Measurements from ENCODE around the gene SRCIN1. TPM values are rescaled to one million over a fixed set of nuclear protein-coding genes. Genes with fewer than 3 reads are reported as not detected.

SRCIN1 gene
- total RNA-seq, 3 donors from 2014 or later, result 2.3 to 7.0 (median 2.5) TPM

DNA sequence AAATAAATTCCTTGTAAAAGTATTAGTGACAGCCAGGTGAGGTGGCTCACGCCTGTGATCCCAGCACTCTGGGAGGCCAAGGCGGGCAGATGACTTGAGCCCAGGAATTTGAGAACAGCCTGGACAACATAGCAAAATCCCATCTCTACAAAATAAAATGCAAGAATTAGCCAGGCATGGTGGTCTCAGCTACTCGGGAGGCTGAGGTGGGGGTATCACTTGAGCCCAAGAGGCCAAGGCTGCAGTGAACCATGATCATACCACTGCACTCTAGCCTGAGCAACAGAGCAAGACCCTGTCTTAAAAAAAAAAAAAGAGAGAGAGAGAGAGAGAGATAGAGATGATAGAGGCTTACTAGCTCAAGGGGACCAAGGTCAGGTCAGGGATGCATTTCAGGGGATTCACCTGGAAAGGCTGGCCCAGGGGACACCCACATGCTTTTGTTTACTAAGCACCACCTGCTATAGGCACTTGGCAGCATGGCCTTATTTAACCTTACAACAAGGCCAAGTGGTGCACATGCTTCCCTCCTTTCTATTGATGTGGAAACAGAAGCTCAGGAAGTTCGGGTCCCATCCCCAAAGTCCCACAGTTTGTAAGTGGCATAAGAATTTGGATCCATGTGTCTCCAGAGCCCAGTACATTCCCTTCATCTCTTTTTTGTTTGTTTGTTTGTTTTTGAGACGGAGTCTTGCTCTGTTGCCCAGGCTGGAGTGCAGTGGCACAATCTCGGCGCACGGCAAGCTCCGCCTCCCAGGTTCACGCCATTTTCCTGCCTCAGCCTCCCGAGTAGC is 12.4 kb upstream of the SRCIN1 start:
- Histone ChIP-seq H3K4me1 (ENCODE audit: low read depth) (peaks cover 9% of the 10 kb centered on the region), H3K36me3 (ENCODE audit: low read depth) (no peaks in the 10 kb centered on the region), H3K4me3 (no peak overlapping the region), H3K9me3 (no peaks in the 10 kb centered on the region)
- ATAC-seq, result no peak
- DNase-seq, result no peak
- intact Hi-C loops (cut with DNase I, micrococcal nuclease), result no loop called here
- TF ChIP-seq, protein P1, sequence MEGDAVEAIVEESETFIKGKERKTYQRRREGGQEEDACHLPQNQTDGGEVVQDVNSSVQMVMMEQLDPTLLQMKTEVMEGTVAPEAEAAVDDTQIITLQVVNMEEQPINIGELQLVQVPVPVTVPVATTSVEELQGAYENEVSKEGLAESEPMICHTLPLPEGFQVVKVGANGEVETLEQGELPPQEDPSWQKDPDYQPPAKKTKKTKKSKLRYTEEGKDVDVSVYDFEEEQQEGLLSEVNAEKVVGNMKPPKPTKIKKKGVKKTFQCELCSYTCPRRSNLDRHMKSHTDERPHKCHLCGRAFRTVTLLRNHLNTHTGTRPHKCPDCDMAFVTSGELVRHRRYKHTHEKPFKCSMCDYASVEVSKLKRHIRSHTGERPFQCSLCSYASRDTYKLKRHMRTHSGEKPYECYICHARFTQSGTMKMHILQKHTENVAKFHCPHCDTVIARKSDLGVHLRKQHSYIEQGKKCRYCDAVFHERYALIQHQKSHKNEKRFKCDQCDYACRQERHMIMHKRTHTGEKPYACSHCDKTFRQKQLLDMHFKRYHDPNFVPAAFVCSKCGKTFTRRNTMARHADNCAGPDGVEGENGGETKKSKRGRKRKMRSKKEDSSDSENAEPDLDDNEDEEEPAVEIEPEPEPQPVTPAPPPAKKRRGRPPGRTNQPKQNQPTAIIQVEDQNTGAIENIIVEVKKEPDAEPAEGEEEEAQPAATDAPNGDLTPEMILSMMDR (IDR thresholded peaks at IDR 0.05), result no peak

DNA sequence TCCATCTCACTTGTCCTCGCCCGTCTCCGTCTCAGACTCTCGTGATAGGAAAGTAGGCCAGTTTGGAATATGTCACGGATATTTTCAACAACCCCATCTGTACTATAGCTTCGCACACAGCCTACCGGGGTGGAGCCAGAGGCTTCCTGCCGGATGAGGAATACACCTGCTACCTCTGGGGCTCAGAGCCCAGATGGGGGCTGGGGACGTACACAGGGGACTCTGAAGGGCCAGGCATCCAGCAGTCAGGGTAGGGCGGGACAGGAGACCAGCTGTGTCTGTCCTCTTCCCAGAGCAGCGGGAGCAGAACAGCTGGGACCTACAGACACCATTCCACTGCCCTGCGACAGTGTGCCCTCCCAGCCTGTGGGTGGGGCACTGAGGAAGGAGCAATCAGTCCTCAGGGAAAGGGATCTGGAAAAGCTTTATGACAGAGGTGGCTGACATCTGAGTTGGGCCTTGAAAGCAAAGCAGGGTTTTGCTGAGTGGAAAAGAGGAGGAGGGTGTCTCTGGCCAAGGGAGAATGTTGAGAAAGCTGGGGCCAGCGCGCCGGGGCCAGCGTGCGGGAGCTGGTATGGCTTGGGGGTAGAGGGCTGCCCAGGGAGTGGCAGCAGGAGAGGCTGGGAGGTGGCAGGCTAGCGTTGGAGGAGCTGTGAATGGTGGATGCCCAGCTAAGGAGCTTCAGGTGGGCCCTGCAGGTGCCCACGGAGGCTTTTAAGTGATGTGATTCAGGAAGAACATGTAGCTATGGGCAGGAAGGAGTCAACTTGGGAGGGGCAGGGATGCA is 11.5 kb upstream of the SRCIN1 start:
- DNase-seq, result peak in 1 of 3 donors; percentile 58
- TF ChIP-seq, protein P1 (IDR thresholded peaks at IDR 0.05), result no peak
- Histone ChIP-seq H3K4me1 (ENCODE audit: low read depth) (peaks cover 9% of the 10 kb centered on the region), H3K9me3 (no peaks in the 10 kb centered on the region), H3K36me3 (ENCODE audit: low read depth) (no peaks in the 10 kb centered on the region), H3K4me3 (no peak overlapping the region)
- intact Hi-C loops (cut with DNase I, micrococcal nuclease), result no loop called here
- peak; percentile 80 for ATAC-seq

DNA sequence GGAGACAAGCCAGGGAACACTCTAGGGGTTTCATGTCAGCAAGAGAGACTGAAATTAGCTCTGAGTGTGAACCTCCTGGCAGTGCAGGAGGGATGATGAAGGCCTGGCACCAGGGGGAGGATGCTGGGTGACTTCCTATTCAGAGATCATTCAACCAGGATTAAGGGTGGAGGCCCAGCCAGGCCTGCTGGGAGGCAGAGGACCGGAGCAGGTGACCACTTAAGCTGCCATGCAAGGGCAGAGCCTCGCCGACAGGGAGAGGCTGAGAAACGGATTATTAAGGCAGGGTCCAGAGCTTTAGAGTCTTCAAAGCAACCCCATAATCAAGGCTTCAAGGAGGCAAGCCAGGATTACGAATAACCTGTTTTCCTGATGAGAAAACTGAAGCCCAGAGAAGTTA is 10.6 kb upstream of the SRCIN1 start:
- no peak for ATAC-seq
- DNase-seq, result no peak
- H3K4me3 ChIP-seq, result no peak overlapping the region
- H3K9me3 ChIP-seq, result no peaks in the 10 kb centered on the region
- no peaks in the 10 kb centered on the region for H3K36me3 ChIP-seq (ENCODE audit: low read depth)
- intact Hi-C loops (cut with DNase I, micrococcal nuclease), result no loop called here
- peaks cover 9% of the 10 kb centered on the region for H3K4me1 ChIP-seq (ENCODE audit: low read depth)
- TF ChIP-seq, protein P1 (IDR thresholded peaks at IDR 0.05), result no peak

DNA sequence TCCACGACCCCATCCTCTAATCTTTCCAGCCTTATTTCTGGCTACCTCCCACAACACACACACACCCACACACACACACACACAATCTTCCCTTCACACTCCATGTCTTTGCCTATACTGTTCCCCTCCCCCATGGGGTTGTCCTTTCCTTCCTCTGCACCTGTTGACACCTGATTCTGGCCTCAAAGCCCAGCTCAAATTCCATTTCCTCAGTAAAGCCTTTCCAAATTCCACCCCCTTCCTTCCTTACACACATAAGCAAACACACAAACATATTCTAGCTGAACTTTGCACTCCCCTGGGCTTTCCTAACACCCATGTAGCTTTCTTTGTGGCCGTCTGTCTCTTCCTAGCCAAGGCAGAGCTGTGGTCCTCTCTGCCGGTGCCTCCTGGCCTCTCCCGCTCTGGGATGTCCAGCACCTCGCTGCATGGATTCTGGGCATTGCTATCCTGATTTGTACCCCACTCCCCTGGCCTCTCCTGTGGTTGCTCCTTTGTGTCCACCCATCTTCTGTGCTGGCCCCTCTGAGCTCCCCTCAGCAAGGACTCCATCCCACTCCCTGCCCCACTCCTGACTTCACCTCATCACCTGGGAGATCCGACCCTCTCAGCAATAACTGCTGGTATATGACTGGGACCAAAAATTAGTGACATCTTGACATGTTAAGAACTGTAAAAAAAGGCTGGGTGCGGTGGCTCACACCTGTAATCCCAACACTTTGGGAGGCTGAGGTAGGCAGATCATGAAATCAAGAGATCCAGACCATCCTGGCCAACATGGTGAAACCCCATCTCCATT is 8.4 kb upstream of the SRCIN1 start:
- TF ChIP-seq, protein P1 (IDR thresholded peaks at IDR 0.05), result no peak
- no peak overlapping the region for H3K4me3 ChIP-seq
- DNase-seq, result peak in 2 of 3 donors; percentile 34 to 39
- no peaks in the 10 kb centered on the region for H3K36me3 ChIP-seq (ENCODE audit: low read depth)
- intact Hi-C loops (cut with DNase I, micrococcal nuclease), result no loop called here
- H3K4me1 ChIP-seq (ENCODE audit: low read depth), result peaks cover 9% of the 10 kb centered on the region
- no peaks in the 10 kb centered on the region for H3K9me3 ChIP-seq
- ATAC-seq, result peak; percentile 82

DNA sequence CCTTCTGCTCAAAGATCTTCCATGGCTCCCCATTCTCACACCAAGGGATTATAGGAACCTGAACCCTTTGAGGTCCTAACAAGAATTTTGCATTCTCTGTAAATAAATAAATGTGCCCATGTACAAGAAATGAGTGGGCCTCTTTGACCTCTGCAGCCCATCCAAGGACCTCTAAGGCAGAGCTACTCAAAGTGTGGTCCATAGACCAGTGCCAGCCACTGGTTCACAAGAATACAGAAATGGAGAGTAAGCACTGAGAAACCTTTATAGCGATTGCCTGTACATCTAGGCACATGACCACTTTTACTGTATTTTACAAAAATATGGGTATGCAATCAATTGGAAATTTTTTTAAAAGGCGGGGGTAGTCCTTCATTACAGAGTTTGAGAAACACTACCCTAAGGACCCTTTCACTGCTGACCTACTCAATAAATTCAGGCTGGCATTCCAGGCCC is 7.8 kb upstream of the SRCIN1 start:
- intact Hi-C loops (cut with DNase I, micrococcal nuclease), result no loop called here
- Histone ChIP-seq H3K9me3 (no peaks in the 10 kb centered on the region), H3K4me1 (ENCODE audit: low read depth) (peaks cover 9% of the 10 kb centered on the region), H3K4me3 (no peak overlapping the region), H3K36me3 (ENCODE audit: low read depth) (no peaks in the 10 kb centered on the region)
- TF ChIP-seq, protein P1 (IDR thresholded peaks at IDR 0.05), result no peak
- no peak for ATAC-seq
- no peak for DNase-seq
